Sigmoid colon (tissue), 4 donors: ENCODE measurements around the gene GNGT1.

Source experiments
- CTCF ChIP-seq, 4 experiments: fragments of 450-650 bp in 3 of 4; fragments of 200-600 bp in 1 of 4; IDR thresholded peaks; one replicate each; pipeline ENCODE4 v1.5.1; 2016 to 2019; ENCODE audit warnings: antibody characterized with exemption in 4 of 4, mild to moderate bottlenecking in 3 of 4, moderate library complexity in 2 of 4
- EP300 ChIP-seq, 4 donors: sonication (generic); formaldehyde crosslinking; IDR thresholded peaks; one replicate each; pipeline ENCODE4 v1.6.1; 2017; ENCODE audit warnings: antibody characterized with exemption in 4 of 4
- POLR2A ChIP-seq, 2 donors: fragments of 450-650 bp; IDR thresholded peaks; one replicate each; pipeline ENCODE4 v1.6.1; 2016; ENCODE audit warnings: antibody characterized with exemption in 2 of 2, mild to moderate bottlenecking in 2 of 2, moderate library complexity in 2 of 2
- POLR2AphosphoS5 ChIP-seq, 4 donors: sonication (generic); formaldehyde crosslinking; IDR thresholded peaks; one replicate each; pipeline ENCODE4 v1.6.1; 2017; ENCODE audit warnings: antibody characterized with exemption in 4 of 4

- TF ChIP-seq CTCF (IDR thresholded peaks at IDR 0.05) (no peak), EP300 (IDR thresholded peaks at IDR 0.05) (no peak), POLR2A (IDR thresholded peaks at IDR 0.05) (no peak), POLR2AphosphoS5 (IDR thresholded peaks at IDR 0.05) (no peak)
Observed at GRCh38 chr7:93921186-93921585, 14.8 kb downstream of the GNGT1 start.
